ENCODE data around the gene STARD5.

Gene STARD5

DNA sequence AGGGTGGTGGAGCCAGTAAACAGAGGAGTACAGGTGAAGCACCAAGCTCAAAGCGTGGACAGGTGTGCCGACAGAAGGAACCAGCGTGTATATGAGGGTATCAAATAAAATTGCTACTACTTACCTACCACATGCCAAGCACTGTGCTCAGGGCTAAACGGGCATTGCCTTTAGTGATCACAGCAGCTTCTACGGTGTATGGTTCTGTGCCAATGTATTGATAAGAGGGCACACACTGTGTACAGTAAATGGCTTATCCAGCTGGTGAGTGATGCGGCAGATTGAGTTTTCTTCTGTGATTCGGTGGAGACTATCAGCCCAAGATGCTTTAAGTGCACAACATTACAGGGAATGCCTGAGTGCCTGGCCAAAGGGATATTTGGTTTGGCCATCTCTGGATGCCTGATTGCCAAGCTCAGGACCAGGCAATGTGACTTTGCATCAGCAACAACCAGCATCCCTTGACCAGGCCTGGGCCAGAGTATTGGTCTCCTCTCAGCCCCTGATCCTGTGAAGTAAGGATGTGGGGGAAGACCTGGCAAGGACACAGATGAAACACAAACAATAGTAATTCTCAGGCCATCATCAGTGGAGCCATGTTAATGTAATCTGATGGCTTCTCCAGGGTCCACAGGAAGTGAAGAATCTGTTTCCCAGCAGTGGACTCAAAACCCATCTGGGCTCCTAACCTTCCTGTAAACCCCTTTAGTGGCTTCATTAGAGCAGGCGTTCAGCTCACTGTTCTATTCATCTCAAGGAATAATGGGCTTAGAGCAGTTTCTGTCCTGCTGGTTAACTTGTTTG lies 14.1 kb downstream of the STARD5 start:
- no peak for DNase-seq (ENCODE audit: low spot score)
- in situ Hi-C loops (cut with MboI; ENCODE audit: low pct_unique_long_range_greater_than_20kb, low sequenced_read_pairs, unreplicated experiment), result no loop called here
- TF ChIP-seq, protein P1, sequence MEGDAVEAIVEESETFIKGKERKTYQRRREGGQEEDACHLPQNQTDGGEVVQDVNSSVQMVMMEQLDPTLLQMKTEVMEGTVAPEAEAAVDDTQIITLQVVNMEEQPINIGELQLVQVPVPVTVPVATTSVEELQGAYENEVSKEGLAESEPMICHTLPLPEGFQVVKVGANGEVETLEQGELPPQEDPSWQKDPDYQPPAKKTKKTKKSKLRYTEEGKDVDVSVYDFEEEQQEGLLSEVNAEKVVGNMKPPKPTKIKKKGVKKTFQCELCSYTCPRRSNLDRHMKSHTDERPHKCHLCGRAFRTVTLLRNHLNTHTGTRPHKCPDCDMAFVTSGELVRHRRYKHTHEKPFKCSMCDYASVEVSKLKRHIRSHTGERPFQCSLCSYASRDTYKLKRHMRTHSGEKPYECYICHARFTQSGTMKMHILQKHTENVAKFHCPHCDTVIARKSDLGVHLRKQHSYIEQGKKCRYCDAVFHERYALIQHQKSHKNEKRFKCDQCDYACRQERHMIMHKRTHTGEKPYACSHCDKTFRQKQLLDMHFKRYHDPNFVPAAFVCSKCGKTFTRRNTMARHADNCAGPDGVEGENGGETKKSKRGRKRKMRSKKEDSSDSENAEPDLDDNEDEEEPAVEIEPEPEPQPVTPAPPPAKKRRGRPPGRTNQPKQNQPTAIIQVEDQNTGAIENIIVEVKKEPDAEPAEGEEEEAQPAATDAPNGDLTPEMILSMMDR (IDR thresholded peaks at IDR 0.05; ENCODE audit: extremely low read depth, insufficient read depth, missing control alignments), result no peak

DNA sequence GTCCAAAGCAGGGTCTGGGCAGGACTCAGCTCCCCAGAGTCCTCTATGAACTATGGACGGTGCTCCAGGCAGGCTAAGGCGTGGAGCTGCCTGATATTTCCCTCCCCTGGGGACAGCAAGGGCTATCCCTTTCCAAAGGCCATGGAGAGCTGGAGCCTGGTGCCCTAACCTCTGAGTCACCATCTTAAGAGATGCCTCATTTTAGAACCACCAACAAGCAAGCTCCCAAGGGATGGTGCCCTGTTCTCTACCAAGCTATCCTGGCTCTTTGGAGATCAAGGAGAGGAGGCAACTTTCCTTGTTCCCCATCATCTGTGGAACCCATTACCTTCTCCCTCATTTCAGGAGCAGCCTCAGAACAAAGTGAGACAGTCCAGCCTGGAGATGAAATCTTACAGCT lies 15.7 kb downstream of the STARD5 start:
- no peak for DNase-seq (ENCODE audit: low spot score)
- TF ChIP-seq, protein P1 (IDR thresholded peaks at IDR 0.05; ENCODE audit: extremely low read depth, insufficient read depth, missing control alignments), result no peak
- in situ Hi-C loops (cut with MboI; ENCODE audit: low pct_unique_long_range_greater_than_20kb, low sequenced_read_pairs, unreplicated experiment), result no loop called here

DNA sequence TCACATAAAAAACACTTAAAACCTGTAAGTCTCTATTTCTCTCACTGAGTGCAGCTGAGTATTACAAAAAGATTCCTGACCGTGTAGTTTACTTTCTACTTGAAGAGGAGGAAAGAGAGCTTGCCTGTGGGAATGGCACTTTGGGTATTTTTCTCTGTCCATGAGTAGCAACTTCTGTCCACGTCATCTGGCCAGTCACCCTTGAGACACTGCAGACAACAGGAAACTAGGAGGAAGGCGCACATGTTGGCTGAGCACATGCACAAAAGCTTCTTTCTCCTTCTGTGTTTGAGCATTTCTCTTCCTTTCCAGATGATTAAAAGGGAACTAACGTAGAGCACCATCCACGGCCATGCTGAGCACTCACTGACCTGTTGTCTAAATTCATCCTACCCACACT lies 19.7 kb downstream of the STARD5 start:
- DNase-seq (ENCODE audit: low spot score), result no peak
- TF ChIP-seq, protein P1 (IDR thresholded peaks at IDR 0.05; ENCODE audit: extremely low read depth, insufficient read depth, missing control alignments), result no peak
- in situ Hi-C loops (cut with MboI; ENCODE audit: low pct_unique_long_range_greater_than_20kb, low sequenced_read_pairs, unreplicated experiment), result no loop called here

DNA sequence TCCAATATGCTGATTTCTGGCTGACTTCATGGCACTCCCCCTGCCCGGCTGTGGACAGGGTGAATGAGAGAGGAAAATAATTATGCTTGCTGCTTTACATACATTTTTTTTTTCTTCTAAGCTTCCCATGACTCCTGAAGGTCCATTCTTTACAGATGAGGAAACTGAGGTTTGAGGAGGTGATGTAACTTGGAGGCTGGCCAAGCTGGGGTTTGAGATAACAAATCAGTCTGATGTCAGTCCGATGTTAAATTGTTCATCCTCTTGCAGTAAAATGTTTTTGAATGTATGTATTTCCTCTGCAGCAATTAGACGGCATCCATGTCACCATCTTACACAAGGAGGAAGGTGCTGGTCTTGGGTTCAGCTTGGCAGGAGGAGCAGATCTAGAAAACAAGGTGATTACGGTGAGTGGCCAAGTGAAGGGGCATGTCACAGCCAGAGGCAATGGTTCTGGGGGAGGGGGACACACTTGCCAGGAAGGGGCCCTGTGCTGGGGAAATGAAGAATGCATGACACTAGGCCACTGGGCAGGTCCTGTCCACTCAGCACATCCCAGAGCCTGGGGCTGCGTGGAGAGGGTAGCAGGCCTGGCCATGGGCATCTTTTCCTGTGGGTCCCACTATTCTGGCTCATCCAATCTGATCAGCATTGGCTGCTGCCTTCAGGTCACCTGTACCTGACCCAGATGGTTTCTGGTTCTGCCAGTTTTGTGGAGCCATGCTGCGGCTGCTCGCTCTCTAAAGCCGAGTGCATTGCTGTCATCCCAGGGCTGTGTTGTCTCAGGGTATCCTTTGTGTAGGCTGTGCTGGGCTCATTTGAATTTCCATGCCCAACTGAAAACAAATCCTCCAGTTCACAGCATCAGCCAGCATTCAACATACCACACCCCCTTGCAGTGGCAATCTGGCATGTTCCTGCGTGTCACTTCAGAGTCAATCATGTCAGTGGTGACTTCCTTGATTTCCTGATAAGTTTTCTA lies 20.4 kb downstream of the STARD5 start:
- in situ Hi-C loops (cut with MboI; ENCODE audit: low pct_unique_long_range_greater_than_20kb, low sequenced_read_pairs, unreplicated experiment), result no loop called here
- DNase-seq (ENCODE audit: low spot score), result no peak
- TF ChIP-seq, protein P1 (IDR thresholded peaks at IDR 0.05; ENCODE audit: extremely low read depth, insufficient read depth, missing control alignments), result no peak

DNA sequence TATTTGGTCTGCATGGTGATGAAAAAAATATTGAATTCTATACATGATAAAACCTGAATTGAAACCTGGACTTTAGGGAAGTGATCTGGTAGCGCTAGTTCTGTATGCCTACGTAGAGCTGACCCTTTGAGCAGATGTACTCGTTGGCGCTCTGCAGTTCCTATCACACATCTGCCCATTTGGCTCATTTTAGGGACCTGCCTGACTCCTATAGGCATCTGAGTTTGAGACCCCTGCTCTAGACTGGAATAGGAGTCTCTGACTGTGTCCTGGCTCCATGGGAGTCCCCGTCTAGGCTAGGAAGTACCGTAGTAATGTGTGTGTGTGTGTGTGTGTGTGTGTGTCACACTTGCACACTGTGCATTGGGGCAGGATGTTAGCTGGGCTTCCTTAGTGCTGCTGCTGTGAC lies 21.2 kb downstream of the STARD5 start:
- TF ChIP-seq, protein P1 (IDR thresholded peaks at IDR 0.05; ENCODE audit: extremely low read depth, insufficient read depth, missing control alignments), result no peak
- DNase-seq (ENCODE audit: low spot score), result no peak
- in situ Hi-C loops (cut with MboI; ENCODE audit: low pct_unique_long_range_greater_than_20kb, low sequenced_read_pairs, unreplicated experiment), result no loop called here

DNA sequence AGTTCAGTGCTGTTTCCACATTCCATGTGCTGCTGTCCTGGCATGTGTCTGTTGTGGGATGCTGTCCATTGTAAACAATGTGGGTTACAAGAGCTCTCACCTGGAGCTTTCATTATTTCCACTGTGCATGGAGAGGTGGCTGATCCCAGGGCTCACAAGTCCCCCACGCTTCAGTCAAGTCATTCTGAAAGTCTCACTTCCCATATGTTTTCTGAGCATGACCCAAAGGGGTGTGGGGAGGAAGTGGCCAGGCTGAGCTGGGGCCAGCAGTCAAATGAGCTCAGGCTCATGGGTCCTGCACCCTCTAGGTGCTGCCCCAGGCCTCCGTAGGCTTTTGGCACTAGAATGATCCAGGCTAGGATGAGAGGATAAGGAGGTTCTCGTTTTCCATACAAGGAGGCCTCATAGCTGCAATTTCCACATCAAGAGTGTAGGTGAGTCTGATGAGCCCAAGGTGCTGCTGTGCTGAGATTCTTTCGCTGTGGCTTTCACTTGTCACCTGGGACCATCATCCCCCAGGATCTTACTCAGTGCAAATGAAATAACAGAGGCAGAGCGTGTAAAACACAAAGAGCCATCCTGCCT lies 22.0 kb downstream of the STARD5 start:
- TF ChIP-seq, protein P1 (IDR thresholded peaks at IDR 0.05; ENCODE audit: extremely low read depth, insufficient read depth, missing control alignments), result no peak
- in situ Hi-C loops (cut with MboI; ENCODE audit: low pct_unique_long_range_greater_than_20kb, low sequenced_read_pairs, unreplicated experiment), result no loop called here
- no peak for DNase-seq (ENCODE audit: low spot score)
